Fibroblast of villous mesenchyme (primary cell): ENCODE results near the gene ARHGEF17. TPM values are rescaled to one million over a fixed set of nuclear protein-coding genes. Genes with fewer than 3 reads are reported as not detected.
A peak's percentile ranks its signal among the peaks of the same experiment; 100 is the strongest.

Source experiments
- DNase-seq: peaks from one replicate; pipeline ENCODE4 v3.0.0-alpha.2; 2010; ENCODE audit warnings: low read depth
- H3K4me3 ChIP-seq: 2 replicates; pipeline ENCODE4 v1.5.1; 2011; ENCODE audit warnings: low read depth, mild to moderate bottlenecking, low read length
- CTCF ChIP-seq: IDR thresholded peaks from 2 replicates; pipeline ENCODE4 v1.5.1; 2012; ENCODE audit warnings: low read depth, mild to moderate bottlenecking, low read length; ENCODE audit not compliant: insufficient read depth
- total RNA-seq: library from RNA; depleted of rRNA; stranded (reverse); fragments of >200 nt; gene quantifications from 2 replicates; pipeline ENCODE4 v1.2.3, GENCODE V29; 2012

Gene ARHGEF17
- total RNA-seq, 1 donor, result 71.2 TPM

- no peak for TF ChIP-seq CTCF
- no peak for DNase-seq
- no peak overlapping the region for H3K4me3 ChIP-seq
Measured at GRCh38 chr11:73363147-73363546, 55.1 kb downstream of the ARHGEF17 start.

- no peak for DNase-seq
- H3K4me3 ChIP-seq, result no peak overlapping the region
- TF ChIP-seq CTCF, result no peak
Measured at GRCh38 chr11:73365352-73366264, 57.5 kb downstream of the ARHGEF17 start.

- no peak for DNase-seq
- no peak overlapping the region for H3K4me3 ChIP-seq
- TF ChIP-seq CTCF, result no peak
Measured at GRCh38 chr11:73366265-73366610, 58.2 kb downstream of the ARHGEF17 start.

- no peak for DNase-seq
- TF ChIP-seq CTCF, result no peak
- H3K4me3 ChIP-seq, result no peak overlapping the region
Measured at GRCh38 chr11:73366953-73367352, 58.9 kb downstream of the ARHGEF17 start.

- TF ChIP-seq CTCF, result no peak
- H3K4me3 ChIP-seq, result no peak overlapping the region
- DNase-seq, result no peak
Measured at GRCh38 chr11:73367482-73368024, 59.5 kb downstream of the ARHGEF17 start.

- no peak for TF ChIP-seq CTCF
- peak; percentile 15 for DNase-seq
- no peak overlapping the region for H3K4me3 ChIP-seq
Measured at GRCh38 chr11:73372375-73372993, 64.4 kb downstream of the ARHGEF17 start.
